A673 (cell line): ENCODE measurements around the gene PIK3C2B.

Experiments
- CTCF ChIP-seq: fragments of 300-800, 200-600 bp; sonication (generic); conservative IDR thresholded peaks from 2 replicates; pipeline ENCODE4 v1.5.1; 2017; ENCODE audit warnings: low read depth, mild to moderate bottlenecking, antibody characterized with exemption, low read length, moderate library complexity, mixed read lengths
- EZH2 ChIP-seq: fragments of 200-600 bp; sonication (generic); IDR thresholded peaks from 2 replicates; pipeline ENCODE4 v1.6.1; 2017; ENCODE audit warnings: borderline replicate concordance, low read depth, mild to moderate bottlenecking, mixed read lengths, antibody characterized with exemption, low read length; ENCODE audit not compliant: poor library complexity, severe bottlenecking

- no peak for TF ChIP-seq CTCF
- no peak for TF ChIP-seq EZH2
Measured at GRCh38 chr1:204463125-204464060, 31.2 kb downstream of the PIK3C2B start.
